ENCODE measurements around the gene HJURP.
A peak's percentile ranks its signal among the peaks of the same experiment; 100 is the strongest.
"Not testable (repeated sequence)": the region's sequence is repeated elsewhere in the genome, so short reads cannot be mapped to it uniquely, and the experiment has no call there.

Gene HJURP

GRCh38 chr2:233854241-233854981, at the start of gene HJURP:
HJURP (minus strand) TSS chr2:233854535; CDS start chr2:233854500, 35 bp downstream.
- DNase-seq = peak; percentile 94

GRCh38 chr2:233901884-233902283, 47.5 kb upstream of the HJURP start:
- no peak for DNase-seq

GRCh38 chr2:233901367-233901766, 47.0 kb upstream of the HJURP start:
- no peak for DNase-seq

GRCh38 chr2:233896253-233896652, 41.9 kb upstream of the HJURP start:
- not testable (repeated sequence) for DNase-seq

- DNase-seq = no peak
Observed at GRCh38 chr2:233892793-233893192, 38.5 kb upstream of the HJURP start.

- no peak for DNase-seq
Observed at GRCh38 chr2:233882353-233882752, 28.0 kb upstream of the HJURP start.

GRCh38 chr2:233872125-233872524, 17.8 kb upstream of the HJURP start:
- not testable (repeated sequence) for DNase-seq

GRCh38 chr2:233871432-233871831, 17.1 kb upstream of the HJURP start:
- DNase-seq = no peak

- DNase-seq = peak; percentile 41
Observed at GRCh38 chr2:233867993-233868532, 13.7 kb upstream of the HJURP start, which contains the start of gene MSL3B. MSL3B (minus strand) TSS chr2:233868386.

- no peak for DNase-seq
Observed at GRCh38 chr2:233866479-233866878, 12.1 kb upstream of the HJURP start.

GRCh38 chr2:233865838-233866237, 11.5 kb upstream of the HJURP start:
- no peak for DNase-seq

GRCh38 chr2:233862261-233862768, 8.0 kb upstream of the HJURP start:
- no peak for DNase-seq

- DNase-seq = no peak
Observed at GRCh38 chr2:233858331-233858730, 4.0 kb upstream of the HJURP start.

- DNase-seq = no peak
Observed at GRCh38 chr2:233857511-233858141, 3.3 kb upstream of the HJURP start.

GRCh38 chr2:233856184-233856583, 1.8 kb upstream of the HJURP start:
- DNase-seq = no peak

- no peak for DNase-seq
Observed at GRCh38 chr2:233855345-233855744, 1.0 kb upstream of the HJURP start.

GRCh38 chr2:233853883-233854240, 473 bp downstream of the HJURP start:
- DNase-seq = no peak

- no peak for DNase-seq
Observed at GRCh38 chr2:233853353-233853752, 982 bp downstream of the HJURP start.

- no peak for DNase-seq
Observed at GRCh38 chr2:233852056-233852455, 2.3 kb downstream of the HJURP start.

- no peak for DNase-seq
Observed at GRCh38 chr2:233851169-233851568, 3.2 kb downstream of the HJURP start.

GRCh38 chr2:233850745-233851144, 3.6 kb downstream of the HJURP start:
- no peak for DNase-seq

GRCh38 chr2:233849607-233850271, 4.6 kb downstream of the HJURP start:
- DNase-seq = no peak

- DNase-seq = no peak
Observed at GRCh38 chr2:233848276-233848675, 6.1 kb downstream of the HJURP start.

All from NCI-H2029 treated with DMSO at 0.1 percent for 48 hours (cell line).